HCT116 (cell line): ENCODE measurements around the gene PSMC2. TPM values are rescaled to one million over a fixed set of nuclear protein-coding genes. Genes with fewer than 3 reads are reported as not detected.

Experiments used
- ATAC-seq: fragments of 200-7000 bp; cut with Tn5 transposase; 2 replicates; pipeline ENCODE4 v1.9.1; 2020; ENCODE audit warnings: mild to moderate bottlenecking, moderate library complexity
- BruUV-seq: library from RNA; stranded (reverse); fragments of 400-500 nt; replicated peaks from 2 replicates; lab custom pipeline; 2021; lab: Mats Ljungman, UMichigan
- CTCF ChIA-PET: fragments of 300-600 bp; sonication (Branson Sonifier 250); formaldehyde crosslinking; loops from one replicate; lab custom pipeline; 2021; ENCODE audit warnings: antibody characterized with exemption; lab: Charles Lee
- POLR2A ChIA-PET: fragments of 300-600, 350-600 bp; sonication (Branson Sonifier 250); formaldehyde crosslinking; loops from one replicate; lab custom pipeline; 2021; ENCODE audit warnings: antibody characterized with exemption; lab: Charles Lee
- RAD21 ChIA-PET, 2 experiments: fragments of 300-600 bp; sonication (Branson Sonifier 250); formaldehyde crosslinking; loops; one replicate each; lab custom pipeline; 2023; ENCODE audit warnings: low total read pairs in 2 of 2; ENCODE audit not compliant: uncharacterized antibody in 2 of 2, unreplicated experiment in 2 of 2, low non-redundant PET in 1 of 2; lab: Charles Lee
- DNase-seq: peaks from one replicate; pipeline ENCODE4 v3.0.0-alpha.2; 2010; ENCODE audit warnings: low read depth, low spot score
- H2AFZ ChIP-seq: fragments of 200-600 bp; shearing (Covaris generic), sonication (generic); 2 replicates; pipeline ENCODE4 v1.6.1; 2017; ENCODE audit warnings: low read depth, mixed run types, mixed read lengths, antibody characterized with exemption, low read length; ENCODE audit not compliant: poor library complexity, severe bottlenecking
- H3K27ac ChIP-seq: 2 replicates; pipeline ENCODE4 v1.5.1; 2012; ENCODE audit warnings: low read depth, low read length
- H3K27me3 ChIP-seq: fragments of 200-600 bp; sonication (generic); 2 replicates; pipeline ENCODE4 v1.6.1; 2016; ENCODE audit warnings: mixed run types, low read length, mixed read lengths; ENCODE audit not compliant: insufficient read depth
- H3K36me3 ChIP-seq, 2 experiments: fragments of 200-500 bp in 1 of 2; fragments of 200-600 bp in 1 of 2; sonication (Bioruptor generic) in 1 of 2; sonication (generic) in 1 of 2; 2 replicates each; pipeline versions ENCODE4 v1.5.1 to v1.6.1; 2014 to 2016; ENCODE audit warnings: low read length in 2 of 2, inconsistent platforms in 1 of 2, mixed read lengths in 1 of 2, mixed run types in 1 of 2; ENCODE audit not compliant: insufficient read depth in 2 of 2, control insufficient read depth in 1 of 2
- H3K4me1 ChIP-seq, 2 experiments: fragments of 200-600 bp in 1 of 2; sonication (generic) in 1 of 2; 2 replicates each; pipeline versions ENCODE4 v1.5.1 to v1.6.1; 2012 to 2017; ENCODE audit warnings: low read length in 2 of 2, inconsistent platforms in 1 of 2, mild to moderate bottlenecking in 1 of 2, mixed read lengths in 1 of 2, mixed run types in 1 of 2, moderate library complexity in 1 of 2; ENCODE audit not compliant: insufficient read depth in 2 of 2, control insufficient read depth in 1 of 2
- H3K4me2 ChIP-seq: fragments of 200-600 bp; sonication (generic); 2 replicates; pipeline ENCODE4 v1.6.1; 2017; ENCODE audit warnings: mixed run types, low read length, mixed read lengths
- H3K4me3 ChIP-seq, 2 experiments: fragments of 200-600 bp in 1 of 2; sonication (generic) in 1 of 2; replicated peaks in 1 of 2; 2 replicates each; pipeline ENCODE4 v1.5.1; 2011 to 2016; ENCODE audit warnings: low read length in 2 of 2, control low read depth in 1 of 2, low read depth in 1 of 2, mild to moderate bottlenecking in 1 of 2, mixed read lengths in 1 of 2, mixed run types in 1 of 2
- H3K79me2 ChIP-seq: fragments of 200-600 bp; sonication (generic); 2 replicates; pipeline ENCODE4 v1.6.1; 2017; ENCODE audit warnings: mild to moderate bottlenecking, mixed run types, low read length, moderate library complexity, mixed read lengths; ENCODE audit not compliant: insufficient read depth
- H3K9ac ChIP-seq: fragments of 200-600 bp; sonication (generic); 2 replicates; pipeline ENCODE4 v1.6.1; 2016; ENCODE audit warnings: low read length, mixed read lengths
- H3K9me2 ChIP-seq: fragments of 200-600 bp; sonication (generic), shearing (Covaris generic); 2 replicates; pipeline ENCODE4 v1.6.1; 2017; ENCODE audit warnings: mixed run types, mild to moderate bottlenecking, moderate library complexity; ENCODE audit not compliant: insufficient read depth
- H3K9me3 ChIP-seq, 2 experiments: fragments of 200-500 bp in 1 of 2; fragments of 200-600 bp in 1 of 2; sonication (Bioruptor generic) in 1 of 2; sonication (generic) in 1 of 2; 2 replicates each; pipeline ENCODE4 v1.6.1; 2014 to 2017; ENCODE audit warnings: low read length in 2 of 2, mixed read lengths in 2 of 2, inconsistent platforms in 1 of 2, low read depth in 1 of 2, mild to moderate bottlenecking in 1 of 2, mixed run types in 1 of 2, moderate library complexity in 1 of 2; ENCODE audit not compliant: control insufficient read depth in 1 of 2, insufficient read depth in 1 of 2
- H4K20me1 ChIP-seq: fragments of 200-600 bp; sonication (generic), shearing (Covaris generic); 2 replicates; pipeline ENCODE4 v1.6.1; 2017; ENCODE audit warnings: mixed run types, mild to moderate bottlenecking, moderate library complexity; ENCODE audit not compliant: insufficient read depth
- CTCF ChIP-seq, 3 experiments: fragments of 200-600 bp in 1 of 3; sonication (generic) in 1 of 3; IDR thresholded peaks in 2 of 3; conservative IDR thresholded peaks in 1 of 3; 2 replicates each; pipeline ENCODE4 v1.5.1; 2012 to 2017; ENCODE audit warnings: low read depth in 2 of 3, low read length in 2 of 3, antibody characterized with exemption in 1 of 3, borderline replicate concordance in 1 of 3, control low read depth in 1 of 3, mild to moderate bottlenecking in 1 of 3, mixed read lengths in 1 of 3, mixed run types in 1 of 3, moderate library complexity in 1 of 3; ENCODE audit not compliant: insufficient read depth in 1 of 3
- POLR2AphosphoS5 ChIP-seq: IDR thresholded peaks from 2 replicates; pipeline ENCODE4 v1.6.1; 2011; ENCODE audit warnings: mild to moderate bottlenecking, low read depth, low read length, moderate library complexity
- REST ChIP-seq: IDR thresholded peaks from 2 replicates; pipeline ENCODE4 v1.6.1; 2012; ENCODE audit warnings: low read depth
- SIN3A ChIP-seq: IDR thresholded peaks from 2 replicates; pipeline ENCODE4 v1.6.1; 2012; ENCODE audit warnings: low read depth
- TCF7L2 ChIP-seq: IDR thresholded peaks from 2 replicates; pipeline ENCODE4 v1.7.0; 2011; ENCODE audit warnings: borderline replicate concordance, inconsistent platforms; ENCODE audit not compliant: insufficient read depth, insufficient read length; ENCODE audit errors: extremely low read depth
- YY1 ChIP-seq: IDR thresholded peaks from 2 replicates; pipeline ENCODE4 v1.6.1; 2011; ENCODE audit warnings: low read length, low read depth, moderate library complexity, mild to moderate bottlenecking; ENCODE audit not compliant: insufficient replicate concordance; ENCODE audit errors: extremely low read depth
- intact Hi-C: fragments of 100-400 bp; cut with micrococcal nuclease; formaldehyde crosslinking; loops from 2 replicates; pipeline ENCODE4 v1.10.0; 2022
- total RNA-seq: library from RNA; stranded (reverse); gene quantifications from one replicate; pipeline ENCODE4 v1.2.1, GENCODE V29; 2021; ENCODE audit not compliant: unreplicated experiment
- TF ChIP-seq, protein P1 (sequence below): IDR thresholded peaks from 2 replicates; pipeline ENCODE4 v1.6.1; 2012

Gene PSMC2
- total RNA-seq, 1 experiment from 2014 or later: 121 TPM

DNA sequence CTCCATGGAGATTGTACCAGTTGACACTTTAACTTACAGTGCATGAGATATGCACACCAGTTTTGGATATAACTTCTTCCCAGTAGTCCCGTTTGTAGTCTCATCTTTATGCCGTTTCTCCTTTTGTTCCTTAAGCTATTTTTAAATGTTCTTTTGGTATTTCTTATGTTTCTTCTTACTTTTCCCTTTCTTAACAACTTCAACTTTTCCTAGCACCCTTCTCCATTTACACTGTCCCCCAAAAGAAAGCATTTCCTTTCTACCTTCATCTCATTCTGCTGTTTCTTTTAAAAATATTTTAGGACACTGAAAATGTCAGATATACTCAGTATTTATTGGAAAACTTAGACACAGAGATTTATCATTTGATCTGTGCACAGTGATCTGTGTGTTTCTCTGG is 1.5 kb downstream of the PSMC2 start:
- H3K27me3 ChIP-seq: no peaks in the 10 kb centered on the region
- H3K79me2 ChIP-seq: peaks cover 77% of the 10 kb centered on the region
- ChIA-PET RAD21 (no interaction called here), CTCF (no interaction called here)
- intact Hi-C loops: no loop called here
- peak overlapping the region; percentile 75 for H3K4me2 ChIP-seq
- peak overlapping the region; percentile 86 to 95; a peak in 3 of 4 replicates for H3K4me3 ChIP-seq
- no peak for ATAC-seq
- peaks cover 7 to 10% of the 10 kb centered on the region in 2 experiments; a peak in 2 of 4 replicates for H3K36me3 ChIP-seq
- H4K20me1 ChIP-seq: peaks cover 4% of the 10 kb centered on the region; the same call in 1 of the 2 replicates
- BruUV-seq: no TSS peak
- DNase-seq: no peak
- no peaks in the 10 kb centered on the region for H3K9me3 ChIP-seq
- TF ChIP-seq SIN3A (no peak), REST (no peak), TCF7L2 (no peak), YY1 (no peak), POLR2AphosphoS5 (no peak), CTCF (IDR thresholded peaks at IDR 0.05 in 2 of 3, conservative IDR thresholded peaks at IDR 0.05 in 1 of 3; ENCODE audit: borderline replicate concordance in 1 of 3, insufficient read depth in 1 of 3, low read depth in 2 of 3, low read length in 2 of 3) (no peak)
- TF ChIP-seq, protein P1, sequence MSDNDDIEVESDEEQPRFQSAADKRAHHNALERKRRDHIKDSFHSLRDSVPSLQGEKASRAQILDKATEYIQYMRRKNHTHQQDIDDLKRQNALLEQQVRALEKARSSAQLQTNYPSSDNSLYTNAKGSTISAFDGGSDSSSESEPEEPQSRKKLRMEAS: no peak
- TF ChIP-seq, all 23 proteins: peak for 0
- no peaks in the 10 kb centered on the region for H3K9me2 ChIP-seq
- no peak overlapping the region for H3K27ac ChIP-seq
- no peak overlapping the region for H2AFZ ChIP-seq
- H3K9ac ChIP-seq: no peak overlapping the region
- POLR2A ChIA-PET: no interaction called here
- H3K4me1 ChIP-seq: peaks cover 16 to 18% of the 10 kb centered on the region in 2 experiments
